Activated naive CD8-positive, alpha-beta T cell treated with anti-CD3 and anti-CD28 coated beads, Interleukin-2, amount 50 U/mL, for 16 hours (primary cell): ENCODE measurements around the gene REPIN1.
"Not testable (repeated sequence)": the region's sequence is repeated elsewhere in the genome, so short reads cannot be mapped to it uniquely, and the experiment has no call there.

Source experiments
- DNase-seq: peaks from one replicate; pipeline ENCODE4 v3.0.0-alpha.2; 2020; ENCODE audit warnings: low read depth, low spot score

REPIN1 gene

GRCh38 chr7:150375662-150376521, 7.3 kb downstream of the REPIN1 start:
- peak; percentile 41 for DNase-seq

DNA sequence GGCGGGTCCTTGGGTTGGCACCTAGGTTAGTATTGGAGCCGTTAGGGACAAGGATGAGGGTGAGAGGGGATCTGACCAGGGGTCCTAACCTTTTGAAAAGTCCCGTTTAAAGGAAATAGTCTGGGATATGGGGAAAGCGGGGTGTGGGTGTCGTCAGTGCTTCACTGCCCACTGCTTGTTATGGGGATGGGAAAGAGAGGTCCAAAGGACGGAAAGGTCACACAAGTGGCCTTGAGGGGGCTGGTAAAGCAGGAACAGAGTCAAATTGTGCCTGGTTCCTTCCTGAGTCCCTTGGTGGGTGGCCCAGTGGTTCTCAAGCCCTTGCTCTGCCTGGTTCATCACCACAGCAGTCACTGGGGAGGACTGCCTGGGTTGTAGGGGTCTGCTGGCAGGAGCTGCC, 7.9 kb downstream of the REPIN1 start:
- no peak for DNase-seq

GRCh38 chr7:150377196-150377595, 8.6 kb downstream of the REPIN1 start:
- no peak for DNase-seq

- no peak for DNase-seq
Observed at GRCh38 chr7:150377635-150378034, 9.0 kb downstream of the REPIN1 start.

DNA sequence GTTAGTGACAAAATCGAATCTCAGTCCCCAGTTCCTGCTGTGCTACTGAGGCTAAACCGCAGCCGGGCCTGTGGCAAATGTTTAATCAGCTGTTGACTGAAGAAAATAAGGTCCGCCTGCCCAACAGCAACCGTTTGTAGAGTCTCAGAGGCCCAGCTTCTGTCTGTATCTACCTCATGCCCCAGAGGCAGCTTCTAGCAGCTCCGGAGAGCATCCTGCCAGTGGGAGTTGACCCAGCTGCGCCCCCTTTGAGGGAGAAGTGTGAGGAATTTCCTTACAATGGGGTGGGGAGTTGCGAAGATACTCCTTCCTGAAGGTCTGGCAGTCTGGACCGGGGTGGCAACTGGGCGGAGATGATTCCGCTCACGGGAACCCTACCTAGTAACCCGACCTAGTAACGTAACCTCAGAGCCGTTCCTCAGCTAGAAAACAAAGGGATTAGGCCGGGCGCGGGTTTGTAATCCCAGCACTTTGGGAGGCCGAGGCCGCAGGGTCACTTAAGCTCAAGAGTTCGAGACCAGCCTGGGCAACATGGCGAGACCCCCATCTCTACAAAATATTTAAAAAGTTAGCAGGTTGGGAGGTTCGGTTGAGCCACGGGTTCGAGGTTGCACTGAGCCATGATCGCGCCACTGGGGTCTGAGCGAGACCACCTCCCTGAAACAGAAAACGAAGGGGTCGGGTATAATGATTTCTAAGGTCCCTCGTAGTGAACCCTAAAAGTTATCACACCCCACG, 9.7 kb downstream of the REPIN1 start:
- DNase-seq, result no peak

DNA sequence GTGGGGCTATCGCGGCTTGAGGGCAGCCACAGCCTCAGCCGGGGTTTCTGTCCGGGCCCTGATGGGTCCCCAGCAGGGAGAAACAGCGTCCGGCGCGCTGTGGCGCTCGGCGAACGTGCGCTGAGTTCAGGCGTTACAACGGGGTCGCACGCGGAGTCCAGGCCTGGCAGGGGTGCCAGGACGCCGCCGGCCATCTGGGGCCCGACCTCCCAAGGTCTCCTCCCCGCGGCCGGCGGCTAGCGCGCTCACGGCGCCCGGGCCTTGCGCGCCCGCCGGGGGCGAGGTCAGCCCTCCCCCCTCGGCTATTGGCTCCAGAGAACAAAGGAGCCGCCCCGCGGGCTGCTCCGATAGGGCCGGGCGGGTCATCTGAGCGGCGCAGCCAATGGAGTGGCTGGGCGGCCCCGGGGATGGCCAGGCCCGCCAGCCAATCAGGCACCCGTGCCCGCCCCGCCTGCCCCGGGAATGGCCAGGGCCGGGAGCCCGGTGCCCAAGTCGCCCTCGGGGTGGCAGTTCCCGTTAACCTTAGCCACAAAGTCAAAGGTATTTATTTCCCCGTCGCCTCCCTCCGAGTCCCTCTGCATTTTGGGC, 10.3 kb downstream of the REPIN1 start, which contains the start of gene ZNF775:
Gene ZNF775 (plus strand): TSS at position 478 of the 588 bp plus-strand sequence. CDS start 9,141 bp downstream, outside the sequence.
- peak; percentile 80 for DNase-seq

GRCh38 chr7:150379441-150380379, 11.1 kb downstream of the REPIN1 start:
- no peak for DNase-seq

GRCh38 chr7:150380463-150380862, 11.8 kb downstream of the REPIN1 start:
- no peak for DNase-seq

GRCh38 chr7:150381096-150381495, 12.5 kb downstream of the REPIN1 start:
- DNase-seq, result no peak

DNA sequence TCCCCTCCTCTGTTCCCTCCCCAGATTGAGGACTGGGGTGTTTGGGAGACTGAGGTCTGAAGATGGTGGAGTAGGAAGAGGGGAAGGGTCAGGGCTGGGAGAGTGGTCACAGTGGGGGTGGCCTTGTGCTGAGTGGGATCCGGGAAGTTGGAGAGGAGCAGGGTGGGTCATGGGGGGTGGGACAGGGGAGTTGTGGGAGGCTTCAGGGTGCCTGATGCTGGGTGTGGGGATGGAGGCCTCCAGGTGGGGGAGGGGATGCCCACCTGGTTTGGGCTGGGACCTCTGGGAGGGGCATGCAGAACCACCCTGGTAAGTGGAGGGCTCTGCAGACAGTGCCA, 13.1 kb downstream of the REPIN1 start:
- no peak for DNase-seq

DNA sequence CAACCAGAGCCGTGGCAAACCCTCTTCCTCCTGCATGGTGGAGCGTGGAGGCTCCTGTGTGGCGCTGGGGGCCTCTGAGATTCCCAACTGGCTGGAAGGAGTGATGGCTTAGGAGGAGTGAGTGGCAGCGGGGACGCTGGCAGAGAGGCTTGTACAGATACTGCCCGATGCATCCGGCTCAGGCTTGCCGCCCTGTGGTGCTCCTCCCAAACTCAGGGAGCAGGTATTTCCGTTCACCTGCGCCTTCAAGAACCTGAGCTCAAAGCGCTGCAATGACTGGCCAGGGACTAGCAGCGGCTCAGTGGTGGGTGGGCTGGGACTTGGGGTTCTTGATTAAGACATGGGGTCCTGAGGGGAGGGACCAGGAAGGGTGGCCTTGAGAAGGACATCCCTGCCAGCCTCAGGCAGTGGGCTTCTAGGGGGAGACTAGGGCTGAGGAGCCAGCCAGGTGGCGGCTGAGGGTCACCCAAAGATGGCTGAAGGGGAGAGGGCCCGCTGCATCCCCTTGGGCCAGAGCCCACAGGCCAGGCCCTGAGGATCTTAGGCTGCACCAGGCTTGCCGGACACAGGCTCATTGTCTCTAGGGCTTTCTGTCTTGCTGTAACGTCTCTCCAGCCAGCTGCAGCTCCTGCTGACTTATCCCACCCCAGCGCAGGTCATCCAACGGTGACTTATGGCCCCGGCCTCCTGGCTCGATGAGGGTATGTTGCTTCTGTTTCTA, 13.7 kb downstream of the REPIN1 start:
- no peak for DNase-seq

DNA sequence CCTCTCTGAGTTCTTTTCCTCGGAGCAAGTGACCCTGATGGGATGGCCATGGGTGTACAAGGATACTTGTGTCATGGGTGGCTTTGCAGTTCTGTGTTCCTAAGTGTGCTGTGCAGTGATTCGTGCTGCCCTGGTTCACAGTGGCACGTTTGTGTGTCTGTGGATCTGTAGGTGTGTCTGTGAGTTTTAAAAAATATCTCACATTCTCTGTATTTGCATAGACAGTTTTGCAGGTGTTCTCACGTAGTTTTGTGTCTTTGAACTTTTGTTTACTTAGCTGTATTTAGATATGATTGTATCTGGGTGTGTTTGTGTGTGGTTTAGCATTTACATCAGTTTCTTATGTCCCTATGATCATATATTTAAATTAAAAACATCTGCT, 14.2 kb downstream of the REPIN1 start:
- no peak for DNase-seq

DNA sequence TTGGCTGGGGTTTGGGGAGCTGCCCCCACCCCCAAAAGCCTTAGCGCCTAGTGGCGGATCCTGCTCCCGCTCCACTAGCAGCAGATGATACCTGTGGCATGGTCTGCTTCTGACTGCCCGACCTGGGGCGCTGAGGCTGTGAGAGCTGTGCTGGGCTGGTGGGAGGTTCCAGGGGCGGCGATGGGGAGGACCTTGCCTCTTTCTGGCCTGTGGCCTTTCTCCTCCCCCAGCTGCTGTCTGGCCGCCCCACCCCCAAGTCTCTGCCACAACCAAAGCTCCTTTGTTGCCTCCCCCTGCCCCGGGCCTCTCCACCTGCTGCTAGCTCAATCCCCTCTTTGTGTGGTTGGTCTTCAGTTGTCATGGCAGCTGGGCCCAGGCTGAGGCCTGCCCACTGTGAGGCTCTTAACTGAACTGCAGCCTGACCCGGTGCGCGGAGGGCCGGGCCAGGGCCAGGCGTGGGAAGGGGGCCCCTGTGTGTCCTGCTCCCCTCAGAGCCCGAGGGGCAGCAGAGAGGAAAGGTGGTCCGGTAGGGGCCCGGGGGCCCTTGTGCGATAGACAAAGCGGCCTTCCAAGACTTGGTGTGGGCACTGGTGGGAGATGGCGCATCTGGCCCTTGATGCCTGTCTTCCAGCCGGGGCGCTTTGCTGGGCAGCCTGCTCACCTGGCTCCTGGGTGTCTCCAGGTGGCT, 15.2 kb downstream of the REPIN1 start:
- DNase-seq, result no peak

DNA sequence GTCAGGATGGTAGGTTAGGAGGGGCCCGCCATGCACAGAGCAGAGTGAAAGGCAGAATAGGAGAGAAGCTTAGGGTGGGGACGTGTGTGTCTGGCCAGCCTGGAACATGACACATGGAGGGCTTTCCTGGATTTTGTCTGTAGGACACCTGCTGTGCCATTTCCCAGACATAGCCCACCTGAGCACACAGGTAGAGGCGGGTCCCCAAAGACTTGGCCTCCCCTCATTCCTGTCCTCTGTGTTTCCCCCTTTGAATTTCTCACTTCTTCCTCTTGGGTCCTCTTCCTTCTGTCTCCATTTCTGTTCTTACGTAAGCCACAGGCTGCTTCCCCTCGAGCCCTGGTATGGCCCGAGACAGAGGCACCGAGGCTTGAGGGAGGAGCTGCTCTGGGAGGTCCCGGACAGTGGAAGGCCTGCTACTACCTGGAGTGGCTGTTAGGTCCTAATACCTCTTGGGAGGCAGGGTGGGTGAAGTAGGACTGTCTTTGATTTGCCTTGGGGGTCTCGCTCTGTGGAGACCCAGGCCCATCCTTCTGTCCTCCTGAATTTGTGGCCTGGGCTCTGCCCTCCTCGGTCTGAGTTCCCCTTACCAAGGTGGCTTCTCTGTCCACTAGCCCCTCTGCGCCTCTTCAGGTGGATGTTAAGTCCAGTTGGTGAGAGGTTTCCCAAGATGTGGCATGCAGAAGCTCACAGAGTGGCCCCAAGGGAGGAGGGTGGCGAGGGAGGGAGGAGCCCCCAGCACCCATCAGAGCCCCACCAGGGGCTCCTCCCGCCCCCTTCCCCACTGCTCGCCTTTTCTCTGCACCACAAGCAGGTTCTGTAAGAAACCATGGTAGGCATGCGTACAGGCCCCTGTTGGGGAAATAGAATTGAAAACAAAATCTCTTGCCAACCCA, 16.0 kb downstream of the REPIN1 start:
- no peak for DNase-seq

DNA sequence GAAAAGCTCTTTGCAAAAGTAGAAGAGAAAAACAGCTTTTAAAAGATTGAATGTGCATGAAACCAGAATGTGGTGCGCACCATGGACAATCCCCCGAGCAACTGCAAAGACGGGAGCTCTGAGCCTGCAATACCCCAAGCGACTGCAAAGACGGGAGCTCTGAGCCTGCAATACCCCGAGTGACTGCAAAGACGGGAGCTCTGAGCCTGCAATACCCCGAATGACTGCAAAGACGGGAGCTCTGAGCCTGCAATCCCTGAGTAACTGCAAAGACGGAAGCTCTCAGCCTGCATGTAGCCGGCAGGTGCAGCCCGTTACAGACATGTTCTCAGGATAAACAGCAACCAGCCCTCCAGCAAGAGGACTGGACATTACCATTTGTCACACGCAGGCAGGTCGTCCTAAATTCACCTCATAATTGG, 16.7 kb downstream of the REPIN1 start:
- DNase-seq, result no peak

- DNase-seq, result not testable (repeated sequence)
Observed at GRCh38 chr7:150385884-150386283, 17.3 kb downstream of the REPIN1 start.

DNA sequence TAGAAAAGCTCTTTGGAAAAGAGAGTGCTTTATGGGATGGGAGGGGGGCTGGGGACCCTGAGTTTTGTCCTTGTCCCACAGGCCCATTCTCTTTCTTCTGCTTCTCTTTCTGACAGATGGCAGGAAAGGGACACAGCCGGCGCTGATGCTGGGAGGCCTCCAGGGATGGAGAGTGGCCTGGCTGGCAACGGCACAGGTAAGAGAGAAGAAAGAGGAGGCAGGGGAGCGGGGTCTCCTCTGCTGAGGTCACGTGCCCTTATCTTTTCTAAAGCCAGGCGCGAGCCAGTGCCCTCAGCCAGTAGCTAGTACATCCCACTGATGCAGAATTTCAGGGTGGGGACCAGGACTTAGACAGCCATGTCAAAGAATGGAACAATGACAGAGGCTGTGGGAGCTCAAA, 19.7 kb downstream of the REPIN1 start:
- no peak for DNase-seq

DNA sequence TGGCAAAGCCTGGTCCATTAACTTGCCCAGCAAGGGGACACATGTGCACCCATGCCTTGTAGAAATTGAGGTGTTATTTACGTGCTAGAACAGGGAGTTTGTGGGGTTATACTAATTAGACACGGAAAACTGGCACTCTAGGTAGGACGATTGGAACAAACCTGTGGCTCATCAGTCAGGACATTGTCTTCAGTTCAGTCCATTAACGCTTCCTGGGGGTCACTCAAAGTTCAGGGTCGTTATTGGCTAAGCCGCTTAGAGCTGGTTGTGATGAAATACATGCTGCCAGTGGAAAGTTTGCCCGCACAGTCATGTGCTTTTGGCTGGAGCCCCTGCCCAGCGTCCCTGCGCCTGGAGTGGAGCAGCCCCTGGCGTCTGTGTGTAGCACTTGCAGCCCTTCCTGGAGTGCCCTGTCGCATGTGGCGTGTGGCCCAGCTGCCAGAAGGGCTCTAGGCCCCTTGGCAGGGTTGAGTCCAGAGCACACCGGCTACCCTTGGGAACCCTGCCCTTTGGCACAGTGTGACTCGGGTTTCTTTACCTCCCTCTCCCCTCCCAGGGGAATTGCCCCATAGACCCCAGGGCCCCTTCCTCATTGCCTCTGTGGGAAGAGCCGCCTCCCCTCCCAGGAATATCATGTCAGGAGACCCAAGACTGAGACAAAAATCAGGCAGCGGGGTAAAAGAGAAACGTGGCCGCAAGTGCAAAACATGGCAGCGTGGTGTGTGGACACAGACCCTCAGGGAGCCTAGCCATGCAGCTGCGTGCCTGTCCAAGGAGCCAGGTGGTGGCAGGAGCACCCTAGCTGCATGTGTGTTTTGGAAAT, 20.3 kb downstream of the REPIN1 start:
- DNase-seq, result no peak

DNA sequence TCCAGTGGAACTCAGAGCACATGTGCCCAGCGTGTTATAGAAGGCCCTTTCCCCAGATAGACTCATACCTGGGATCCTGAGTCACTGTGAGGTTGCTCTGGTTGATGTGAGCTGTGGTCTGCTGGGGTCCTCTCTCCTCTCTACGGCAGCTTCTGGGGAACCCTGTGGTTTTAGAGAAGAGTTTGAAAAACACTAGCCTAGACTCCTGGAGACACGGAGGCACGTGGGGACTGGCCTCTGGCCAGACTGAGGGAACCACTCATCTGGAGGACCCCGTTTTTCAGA, 20.9 kb downstream of the REPIN1 start:
- DNase-seq, result no peak
